HCT116 (cell line): Measurements from ENCODE around the gene RBM15B. TPM values are rescaled to one million over a fixed set of nuclear protein-coding genes. Genes with fewer than 3 reads are reported as not detected.

Source experiments
- ATAC-seq: fragments of 200-7000 bp; cut with Tn5 transposase; 2 replicates; pipeline ENCODE4 v1.9.1; 2020; ENCODE audit warnings: mild to moderate bottlenecking, moderate library complexity
- BruUV-seq: library from RNA; stranded (reverse); fragments of 400-500 nt; replicated peaks from 2 replicates; lab custom pipeline; 2021; lab: Mats Ljungman, UMichigan
- CTCF ChIA-PET: fragments of 300-600 bp; sonication (Branson Sonifier 250); formaldehyde crosslinking; loops from one replicate; lab custom pipeline; 2021; ENCODE audit warnings: antibody characterized with exemption; lab: Charles Lee
- POLR2A ChIA-PET: fragments of 300-600, 350-600 bp; sonication (Branson Sonifier 250); formaldehyde crosslinking; loops from one replicate; lab custom pipeline; 2021; ENCODE audit warnings: antibody characterized with exemption; lab: Charles Lee
- RAD21 ChIA-PET, 2 experiments: fragments of 300-600 bp; sonication (Branson Sonifier 250); formaldehyde crosslinking; loops; one replicate each; lab custom pipeline; 2023; ENCODE audit warnings: low total read pairs in 2 of 2; ENCODE audit not compliant: uncharacterized antibody in 2 of 2, unreplicated experiment in 2 of 2, low non-redundant PET in 1 of 2; lab: Charles Lee
- DNase-seq: peaks from one replicate; pipeline ENCODE4 v3.0.0-alpha.2; 2010; ENCODE audit warnings: low read depth, low spot score
- H2AFZ ChIP-seq: fragments of 200-600 bp; shearing (Covaris generic), sonication (generic); 2 replicates; pipeline ENCODE4 v1.6.1; 2017; ENCODE audit warnings: low read depth, mixed run types, mixed read lengths, antibody characterized with exemption, low read length; ENCODE audit not compliant: poor library complexity, severe bottlenecking
- H3K27ac ChIP-seq: 2 replicates; pipeline ENCODE4 v1.5.1; 2012; ENCODE audit warnings: low read depth, low read length
- H3K27me3 ChIP-seq: fragments of 200-600 bp; sonication (generic); 2 replicates; pipeline ENCODE4 v1.6.1; 2016; ENCODE audit warnings: mixed run types, low read length, mixed read lengths; ENCODE audit not compliant: insufficient read depth
- H3K36me3 ChIP-seq, 2 experiments: fragments of 200-500 bp in 1 of 2; fragments of 200-600 bp in 1 of 2; sonication (Bioruptor generic) in 1 of 2; sonication (generic) in 1 of 2; 2 replicates each; pipeline versions ENCODE4 v1.5.1 to v1.6.1; 2014 to 2016; ENCODE audit warnings: low read length in 2 of 2, inconsistent platforms in 1 of 2, mixed read lengths in 1 of 2, mixed run types in 1 of 2; ENCODE audit not compliant: insufficient read depth in 2 of 2, control insufficient read depth in 1 of 2
- H3K4me1 ChIP-seq, 2 experiments: fragments of 200-600 bp in 1 of 2; sonication (generic) in 1 of 2; 2 replicates each; pipeline versions ENCODE4 v1.5.1 to v1.6.1; 2012 to 2017; ENCODE audit warnings: low read length in 2 of 2, inconsistent platforms in 1 of 2, mild to moderate bottlenecking in 1 of 2, mixed read lengths in 1 of 2, mixed run types in 1 of 2, moderate library complexity in 1 of 2; ENCODE audit not compliant: insufficient read depth in 2 of 2, control insufficient read depth in 1 of 2
- H3K4me2 ChIP-seq: fragments of 200-600 bp; sonication (generic); 2 replicates; pipeline ENCODE4 v1.6.1; 2017; ENCODE audit warnings: mixed run types, low read length, mixed read lengths
- H3K4me3 ChIP-seq, 2 experiments: fragments of 200-600 bp in 1 of 2; sonication (generic) in 1 of 2; replicated peaks in 1 of 2; 2 replicates each; pipeline ENCODE4 v1.5.1; 2011 to 2016; ENCODE audit warnings: low read length in 2 of 2, control low read depth in 1 of 2, low read depth in 1 of 2, mild to moderate bottlenecking in 1 of 2, mixed read lengths in 1 of 2, mixed run types in 1 of 2
- H3K79me2 ChIP-seq: fragments of 200-600 bp; sonication (generic); 2 replicates; pipeline ENCODE4 v1.6.1; 2017; ENCODE audit warnings: mild to moderate bottlenecking, mixed run types, low read length, moderate library complexity, mixed read lengths; ENCODE audit not compliant: insufficient read depth
- H3K9ac ChIP-seq: fragments of 200-600 bp; sonication (generic); 2 replicates; pipeline ENCODE4 v1.6.1; 2016; ENCODE audit warnings: low read length, mixed read lengths
- H3K9me2 ChIP-seq: fragments of 200-600 bp; sonication (generic), shearing (Covaris generic); 2 replicates; pipeline ENCODE4 v1.6.1; 2017; ENCODE audit warnings: mixed run types, mild to moderate bottlenecking, moderate library complexity; ENCODE audit not compliant: insufficient read depth
- H3K9me3 ChIP-seq, 2 experiments: fragments of 200-500 bp in 1 of 2; fragments of 200-600 bp in 1 of 2; sonication (Bioruptor generic) in 1 of 2; sonication (generic) in 1 of 2; 2 replicates each; pipeline ENCODE4 v1.6.1; 2014 to 2017; ENCODE audit warnings: low read length in 2 of 2, mixed read lengths in 2 of 2, inconsistent platforms in 1 of 2, low read depth in 1 of 2, mild to moderate bottlenecking in 1 of 2, mixed run types in 1 of 2, moderate library complexity in 1 of 2; ENCODE audit not compliant: control insufficient read depth in 1 of 2, insufficient read depth in 1 of 2
- H4K20me1 ChIP-seq: fragments of 200-600 bp; sonication (generic), shearing (Covaris generic); 2 replicates; pipeline ENCODE4 v1.6.1; 2017; ENCODE audit warnings: mixed run types, mild to moderate bottlenecking, moderate library complexity; ENCODE audit not compliant: insufficient read depth
- EGR1 ChIP-seq: IDR thresholded peaks from 2 replicates; pipeline ENCODE4 v1.6.1; 2012; ENCODE audit warnings: low read depth
- ELF1 ChIP-seq: IDR thresholded peaks from 2 replicates; pipeline ENCODE4 v1.6.1; 2012; ENCODE audit warnings: low read depth, borderline replicate concordance
- EZH2 ChIP-seq: fragments of 200-600 bp; sonication (generic); IDR thresholded peaks from 2 replicates; pipeline ENCODE4 v1.6.1; 2017; ENCODE audit warnings: antibody characterized with exemption, mixed run types
- JUND ChIP-seq: IDR thresholded peaks from 2 replicates; pipeline ENCODE4 v1.6.1; 2012
- POLR2A ChIP-seq: IDR thresholded peaks from 2 replicates; pipeline ENCODE4 v1.7.0; 2011; ENCODE audit warnings: borderline replicate concordance; ENCODE audit not compliant: insufficient read depth, insufficient read length; ENCODE audit errors: extremely low read depth
- RAD21 ChIP-seq: IDR thresholded peaks from 2 replicates; pipeline ENCODE4 v1.6.1; 2012; ENCODE audit warnings: low read depth, mild to moderate bottlenecking
- SP1 ChIP-seq: IDR thresholded peaks from 2 replicates; pipeline ENCODE4 v1.6.1; 2012; ENCODE audit warnings: low read depth
- SRF ChIP-seq: IDR thresholded peaks from 2 replicates; pipeline ENCODE4 v1.6.1; 2012; ENCODE audit warnings: low read depth
- YY1 ChIP-seq: IDR thresholded peaks from 2 replicates; pipeline ENCODE4 v1.6.1; 2011; ENCODE audit warnings: low read length, low read depth, moderate library complexity, mild to moderate bottlenecking; ENCODE audit not compliant: insufficient replicate concordance; ENCODE audit errors: extremely low read depth
- ZFX ChIP-seq: fragments of 450-650 bp; IDR thresholded peaks from 2 replicates; pipeline ENCODE4 v1.6.1; 2017
- intact Hi-C: fragments of 100-400 bp; cut with micrococcal nuclease; formaldehyde crosslinking; loops from 2 replicates; pipeline ENCODE4 v1.10.0; 2022
- total RNA-seq: library from RNA; stranded (reverse); gene quantifications from one replicate; pipeline ENCODE4 v1.2.1, GENCODE V29; 2021; ENCODE audit not compliant: unreplicated experiment
- TF ChIP-seq, protein P1 (sequence below): IDR thresholded peaks from 2 replicates; pipeline ENCODE4 v1.6.1; 2012; ENCODE audit warnings: low read depth
- TF ChIP-seq, protein P2 (sequence below), 3 experiments: fragments of 200-600 bp in 1 of 3; sonication (generic) in 1 of 3; IDR thresholded peaks in 2 of 3; conservative IDR thresholded peaks in 1 of 3; 2 replicates each; pipeline ENCODE4 v1.5.1; 2012 to 2017; ENCODE audit warnings: low read depth in 2 of 3, low read length in 2 of 3, antibody characterized with exemption in 1 of 3, borderline replicate concordance in 1 of 3, control low read depth in 1 of 3, mild to moderate bottlenecking in 1 of 3, mixed read lengths in 1 of 3, mixed run types in 1 of 3, moderate library complexity in 1 of 3; ENCODE audit not compliant: insufficient read depth in 1 of 3

Gene RBM15B
- total RNA-seq, 1 experiment from 2014 or later = 24.1 TPM

DNA sequence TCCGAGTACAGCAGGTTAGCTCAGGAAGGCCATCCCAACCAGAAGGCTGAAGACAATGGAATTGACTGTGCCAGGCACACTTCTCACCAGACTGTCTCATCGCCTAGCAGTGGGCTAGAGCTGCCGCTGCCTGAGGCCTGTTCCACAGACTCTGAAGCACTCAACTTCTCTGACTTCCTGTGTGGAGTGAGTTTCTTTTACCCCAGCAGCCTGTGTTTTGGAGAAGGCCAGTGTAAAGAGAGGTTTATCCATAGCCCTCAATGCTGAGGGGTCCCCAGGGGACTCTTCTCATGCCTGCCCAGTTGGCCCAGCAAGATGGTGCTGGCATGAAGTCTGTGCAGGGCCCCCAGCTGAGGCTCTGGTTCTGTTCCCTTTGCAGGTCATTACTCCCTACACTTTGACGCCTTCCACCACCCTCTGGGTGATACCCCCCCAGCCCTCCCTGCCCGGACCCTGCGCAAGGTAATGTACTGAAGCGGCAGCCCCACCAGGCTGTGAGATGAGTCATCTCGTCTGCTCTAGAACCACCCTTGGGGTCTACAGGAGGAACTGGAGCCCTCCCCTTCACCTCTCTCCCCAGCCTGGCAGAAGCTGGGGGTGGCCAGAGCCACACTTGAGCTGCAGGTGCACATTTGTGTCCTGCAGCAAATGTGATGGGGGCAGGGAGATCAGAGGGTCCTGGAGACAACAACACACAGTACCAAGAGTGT is 11.2 kb upstream of the RBM15B start:
- Histone ChIP-seq H3K27ac (no peak overlapping the region), H3K4me1 (peaks cover 0 to 9% of the 10 kb centered on the region in 2 experiments; a peak in 2 of 4 replicates), H4K20me1 (no peaks in the 10 kb centered on the region), H3K9me3 (no peaks in the 10 kb centered on the region), H3K79me2 (peaks cover 15% of the 10 kb centered on the region), H3K9me2 (no peaks in the 10 kb centered on the region), H3K4me2 (no peak overlapping the region), H2AFZ (no peak overlapping the region), H3K27me3 (no peaks in the 10 kb centered on the region), H3K4me3 (no peak overlapping the region), H3K36me3 (no peaks in the 10 kb centered on the region), H3K9ac (no peak overlapping the region)
- DNase-seq (no peak), ATAC-seq (no peak)
- ChIA-PET CTCF (no interaction called here), RAD21 (no interaction called here), POLR2A (no interaction called here)
- intact Hi-C loops = loop anchor here (10.0 kb wide), 1 partner anchor 1025 kb away; the partner anchor contains the start of genes CYB561D2, NPRL2 and TMEM115
- no peak for TF ChIP-seq YY1
- TF ChIP-seq EGR1 = no peak
- no peak for TF ChIP-seq ZFX
- TF ChIP-seq POLR2A = no peak
- no peak for TF ChIP-seq RAD21
- TF ChIP-seq SP1 = no peak
- TF ChIP-seq JUND = no peak
- TF ChIP-seq EZH2 = no peak
- TF ChIP-seq, protein P1, sequence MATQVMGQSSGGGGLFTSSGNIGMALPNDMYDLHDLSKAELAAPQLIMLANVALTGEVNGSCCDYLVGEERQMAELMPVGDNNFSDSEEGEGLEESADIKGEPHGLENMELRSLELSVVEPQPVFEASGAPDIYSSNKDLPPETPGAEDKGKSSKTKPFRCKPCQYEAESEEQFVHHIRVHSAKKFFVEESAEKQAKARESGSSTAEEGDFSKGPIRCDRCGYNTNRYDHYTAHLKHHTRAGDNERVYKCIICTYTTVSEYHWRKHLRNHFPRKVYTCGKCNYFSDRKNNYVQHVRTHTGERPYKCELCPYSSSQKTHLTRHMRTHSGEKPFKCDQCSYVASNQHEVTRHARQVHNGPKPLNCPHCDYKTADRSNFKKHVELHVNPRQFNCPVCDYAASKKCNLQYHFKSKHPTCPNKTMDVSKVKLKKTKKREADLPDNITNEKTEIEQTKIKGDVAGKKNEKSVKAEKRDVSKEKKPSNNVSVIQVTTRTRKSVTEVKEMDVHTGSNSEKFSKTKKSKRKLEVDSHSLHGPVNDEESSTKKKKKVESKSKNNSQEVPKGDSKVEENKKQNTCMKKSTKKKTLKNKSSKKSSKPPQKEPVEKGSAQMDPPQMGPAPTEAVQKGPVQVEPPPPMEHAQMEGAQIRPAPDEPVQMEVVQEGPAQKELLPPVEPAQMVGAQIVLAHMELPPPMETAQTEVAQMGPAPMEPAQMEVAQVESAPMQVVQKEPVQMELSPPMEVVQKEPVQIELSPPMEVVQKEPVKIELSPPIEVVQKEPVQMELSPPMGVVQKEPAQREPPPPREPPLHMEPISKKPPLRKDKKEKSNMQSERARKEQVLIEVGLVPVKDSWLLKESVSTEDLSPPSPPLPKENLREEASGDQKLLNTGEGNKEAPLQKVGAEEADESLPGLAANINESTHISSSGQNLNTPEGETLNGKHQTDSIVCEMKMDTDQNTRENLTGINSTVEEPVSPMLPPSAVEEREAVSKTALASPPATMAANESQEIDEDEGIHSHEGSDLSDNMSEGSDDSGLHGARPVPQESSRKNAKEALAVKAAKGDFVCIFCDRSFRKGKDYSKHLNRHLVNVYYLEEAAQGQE = no peak
- no peak for TF ChIP-seq SRF
- TF ChIP-seq, protein P2, sequence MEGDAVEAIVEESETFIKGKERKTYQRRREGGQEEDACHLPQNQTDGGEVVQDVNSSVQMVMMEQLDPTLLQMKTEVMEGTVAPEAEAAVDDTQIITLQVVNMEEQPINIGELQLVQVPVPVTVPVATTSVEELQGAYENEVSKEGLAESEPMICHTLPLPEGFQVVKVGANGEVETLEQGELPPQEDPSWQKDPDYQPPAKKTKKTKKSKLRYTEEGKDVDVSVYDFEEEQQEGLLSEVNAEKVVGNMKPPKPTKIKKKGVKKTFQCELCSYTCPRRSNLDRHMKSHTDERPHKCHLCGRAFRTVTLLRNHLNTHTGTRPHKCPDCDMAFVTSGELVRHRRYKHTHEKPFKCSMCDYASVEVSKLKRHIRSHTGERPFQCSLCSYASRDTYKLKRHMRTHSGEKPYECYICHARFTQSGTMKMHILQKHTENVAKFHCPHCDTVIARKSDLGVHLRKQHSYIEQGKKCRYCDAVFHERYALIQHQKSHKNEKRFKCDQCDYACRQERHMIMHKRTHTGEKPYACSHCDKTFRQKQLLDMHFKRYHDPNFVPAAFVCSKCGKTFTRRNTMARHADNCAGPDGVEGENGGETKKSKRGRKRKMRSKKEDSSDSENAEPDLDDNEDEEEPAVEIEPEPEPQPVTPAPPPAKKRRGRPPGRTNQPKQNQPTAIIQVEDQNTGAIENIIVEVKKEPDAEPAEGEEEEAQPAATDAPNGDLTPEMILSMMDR (IDR thresholded peaks at IDR 0.05 in 2 of 3, conservative IDR thresholded peaks at IDR 0.05 in 1 of 3; ENCODE audit: borderline replicate concordance in 1 of 3, insufficient read depth in 1 of 3, low read depth in 2 of 3, low read length in 2 of 3) = no peak
- no peak for TF ChIP-seq ELF1
- no TSS peak for BruUV-seq
